ENCODE results near the gene BCAS1.

The BCAS1 gene

GRCh38 chr20:53899351-53900167 is 170.8 kb downstream of the BCAS1 start:
- H2AFZ ChIP-seq (ENCODE audit: low read length): peak overlapping the region; percentile 48
- no peaks in the 10 kb centered on the region for H3K9me3 ChIP-seq (replicated peaks; ENCODE audit: insufficient read depth, low read length)
- peaks cover 27% of the 10 kb centered on the region for H3K4me1 ChIP-seq (ENCODE audit: low read length)
- no peak overlapping the region for H3K9ac ChIP-seq (ENCODE audit: low read length)
- no peaks in the 10 kb centered on the region for H3K36me3 ChIP-seq (replicated peaks; ENCODE audit: insufficient read depth, low read length)
- DNase-seq: peak; percentile 92
- H3K27me3 ChIP-seq (replicated peaks; ENCODE audit: insufficient read depth, low read length): no peaks in the 10 kb centered on the region
- peak overlapping the region; percentile 57 for H3K27ac ChIP-seq (ENCODE audit: low read length)
- no peak overlapping the region for H3K4me3 ChIP-seq (ENCODE audit: low read length)
- peak overlapping the region; percentile 39 for H3K4me2 ChIP-seq (ENCODE audit: low read depth, low read length)
- TF ChIP-seq EZH2 (optimal IDR thresholded peaks at IDR 0.05; ENCODE audit: low read depth, low read length): no peak
- no peaks in the 10 kb centered on the region for H3K9me2 ChIP-seq (replicated peaks; ENCODE audit: insufficient read depth, low read length)
- peaks cover 18% of the 10 kb centered on the region for H3F3A ChIP-seq (ENCODE audit: insufficient read depth, low read length)
- H3K79me2 ChIP-seq (ENCODE audit: low read length): no peaks in the 10 kb centered on the region
- no peaks in the 10 kb centered on the region for H4K20me1 ChIP-seq (ENCODE audit: insufficient read depth, low read length)

DNA sequence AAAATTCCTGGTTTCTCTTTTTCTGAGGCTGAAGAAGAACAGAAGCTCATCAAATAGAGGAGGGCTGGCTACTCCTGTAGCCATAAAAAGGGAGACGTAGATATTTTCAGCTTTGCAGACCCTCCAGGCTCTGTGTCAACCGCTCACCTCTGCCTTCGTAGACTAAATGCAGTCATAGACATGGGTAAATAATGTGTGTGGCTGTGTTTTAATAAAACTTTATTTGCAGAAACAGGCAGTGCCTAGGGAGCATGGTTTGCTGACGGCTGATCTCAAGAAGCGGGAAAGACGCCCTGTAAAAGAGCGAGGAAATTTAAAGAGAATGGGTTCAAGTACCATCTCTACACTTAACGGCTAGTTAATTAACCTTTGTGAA is 171.8 kb downstream of the BCAS1 start:
- Histone ChIP-seq H3K27ac (ENCODE audit: low read length) (no peak overlapping the region), H3K9ac (ENCODE audit: low read length) (no peak overlapping the region), H3K27me3 (replicated peaks; ENCODE audit: insufficient read depth, low read length) (no peaks in the 10 kb centered on the region), H3K36me3 (replicated peaks; ENCODE audit: insufficient read depth, low read length) (no peaks in the 10 kb centered on the region), H3K9me3 (replicated peaks; ENCODE audit: insufficient read depth, low read length) (no peaks in the 10 kb centered on the region), H4K20me1 (ENCODE audit: insufficient read depth, low read length) (no peaks in the 10 kb centered on the region), H3F3A (ENCODE audit: insufficient read depth, low read length) (peaks cover 18% of the 10 kb centered on the region), H3K79me2 (ENCODE audit: low read length) (no peaks in the 10 kb centered on the region), H3K9me2 (replicated peaks; ENCODE audit: insufficient read depth, low read length) (no peaks in the 10 kb centered on the region), H3K4me1 (ENCODE audit: low read length) (peaks cover 24% of the 10 kb centered on the region), H2AFZ (ENCODE audit: low read length) (no peak overlapping the region), H3K4me3 (ENCODE audit: low read length) (no peak overlapping the region), H3K4me2 (ENCODE audit: low read depth, low read length) (no peak overlapping the region)
- no peak for TF ChIP-seq EZH2 (optimal IDR thresholded peaks at IDR 0.05; ENCODE audit: low read depth, low read length)
- TF ChIP-seq EZH2phosphoT487 (IDR thresholded peaks at IDR 0.05; ENCODE audit: low read length): no peak
- no peak for TF ChIP-seq CTCF (IDR thresholded peaks at IDR 0.05; ENCODE audit: low read length)
- no peak for DNase-seq

DNA sequence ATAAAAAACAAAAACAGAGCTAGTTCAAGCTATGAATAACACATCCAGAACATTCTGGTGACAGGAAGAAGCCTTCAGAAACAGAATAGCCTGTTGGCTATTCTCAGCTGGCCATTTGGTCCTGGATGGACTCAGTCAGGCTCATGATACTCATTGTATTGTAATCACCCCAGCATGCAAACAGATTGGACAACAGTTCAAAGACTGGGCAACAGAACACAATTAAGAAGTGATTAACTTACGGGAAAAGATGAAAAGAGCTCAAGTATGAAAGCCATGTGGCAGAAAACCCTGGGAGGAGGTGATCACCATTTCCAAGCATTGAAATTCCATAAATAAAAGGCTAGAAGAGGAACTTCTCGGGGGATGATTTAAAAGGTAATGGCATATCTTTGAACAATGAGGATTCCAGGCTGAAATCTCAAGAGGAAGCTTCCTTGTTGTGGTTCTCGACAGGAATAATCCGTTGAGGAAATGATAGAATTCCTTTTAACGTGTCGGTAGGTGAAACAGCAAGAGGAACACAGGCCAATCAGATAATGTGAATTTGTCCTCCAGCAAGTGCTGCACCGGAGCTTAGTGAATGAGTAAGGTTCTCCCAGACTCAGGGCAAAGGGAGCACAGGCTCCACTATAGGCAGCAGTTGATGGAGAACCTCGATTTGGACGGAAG is 172.4 kb downstream of the BCAS1 start:
- Histone ChIP-seq H3K9me3 (replicated peaks; ENCODE audit: insufficient read depth, low read length) (no peaks in the 10 kb centered on the region), H3K4me1 (ENCODE audit: low read length) (peaks cover 23% of the 10 kb centered on the region), H4K20me1 (ENCODE audit: insufficient read depth, low read length) (no peaks in the 10 kb centered on the region), H2AFZ (ENCODE audit: low read length) (no peak overlapping the region), H3K9me2 (replicated peaks; ENCODE audit: insufficient read depth, low read length) (no peaks in the 10 kb centered on the region), H3K4me2 (ENCODE audit: low read depth, low read length) (no peak overlapping the region), H3K79me2 (ENCODE audit: low read length) (no peaks in the 10 kb centered on the region), H3K36me3 (replicated peaks; ENCODE audit: insufficient read depth, low read length) (no peaks in the 10 kb centered on the region), H3K4me3 (ENCODE audit: low read length) (no peak overlapping the region), H3K27ac (ENCODE audit: low read length) (no peak overlapping the region), H3K9ac (ENCODE audit: low read length) (no peak overlapping the region), H3F3A (ENCODE audit: insufficient read depth, low read length) (peaks cover 18% of the 10 kb centered on the region), H3K27me3 (replicated peaks; ENCODE audit: insufficient read depth, low read length) (no peaks in the 10 kb centered on the region)
- TF ChIP-seq EZH2 (optimal IDR thresholded peaks at IDR 0.05; ENCODE audit: low read depth, low read length) (no peak), EZH2phosphoT487 (IDR thresholded peaks at IDR 0.05; ENCODE audit: low read length) (no peak), CTCF (IDR thresholded peaks at IDR 0.05; ENCODE audit: low read length) (no peak)
- no peak for DNase-seq

GRCh38 chr20:53896647-53897046 is 173.7 kb downstream of the BCAS1 start:
- no peak for DNase-seq
- Histone ChIP-seq H3K79me2 (ENCODE audit: low read length) (no peaks in the 10 kb centered on the region), H3K27me3 (replicated peaks; ENCODE audit: insufficient read depth, low read length) (no peaks in the 10 kb centered on the region), H3K27ac (ENCODE audit: low read length) (no peak overlapping the region), H3K9me2 (replicated peaks; ENCODE audit: insufficient read depth, low read length) (no peaks in the 10 kb centered on the region), H3K4me3 (ENCODE audit: low read length) (no peak overlapping the region), H3K36me3 (replicated peaks; ENCODE audit: insufficient read depth, low read length) (no peaks in the 10 kb centered on the region), H4K20me1 (ENCODE audit: insufficient read depth, low read length) (no peaks in the 10 kb centered on the region), H2AFZ (ENCODE audit: low read length) (no peak overlapping the region), H3K4me1 (ENCODE audit: low read length) (peaks cover 26% of the 10 kb centered on the region), H3K4me2 (ENCODE audit: low read depth, low read length) (no peak overlapping the region), H3K9ac (ENCODE audit: low read length) (no peak overlapping the region), H3K9me3 (replicated peaks; ENCODE audit: insufficient read depth, low read length) (no peaks in the 10 kb centered on the region), H3F3A (ENCODE audit: insufficient read depth, low read length) (peaks cover 18% of the 10 kb centered on the region)
- TF ChIP-seq EZH2phosphoT487 (IDR thresholded peaks at IDR 0.05; ENCODE audit: low read length) (no peak), CTCF (IDR thresholded peaks at IDR 0.05; ENCODE audit: low read length) (no peak), EZH2 (optimal IDR thresholded peaks at IDR 0.05; ENCODE audit: low read depth, low read length) (no peak)
